GM12874 (cell line): ENCODE data around the gene BMI1.

Experiments used
- TF ChIP-seq, protein P1 (sequence below): IDR thresholded peaks from 2 replicates; pipeline ENCODE4 v1.5.1; 2011; ENCODE audit warnings: low read depth, mild to moderate bottlenecking, control low read depth, low read length, moderate library complexity; ENCODE audit not compliant: insufficient read depth

The BMI1 gene

DNA sequence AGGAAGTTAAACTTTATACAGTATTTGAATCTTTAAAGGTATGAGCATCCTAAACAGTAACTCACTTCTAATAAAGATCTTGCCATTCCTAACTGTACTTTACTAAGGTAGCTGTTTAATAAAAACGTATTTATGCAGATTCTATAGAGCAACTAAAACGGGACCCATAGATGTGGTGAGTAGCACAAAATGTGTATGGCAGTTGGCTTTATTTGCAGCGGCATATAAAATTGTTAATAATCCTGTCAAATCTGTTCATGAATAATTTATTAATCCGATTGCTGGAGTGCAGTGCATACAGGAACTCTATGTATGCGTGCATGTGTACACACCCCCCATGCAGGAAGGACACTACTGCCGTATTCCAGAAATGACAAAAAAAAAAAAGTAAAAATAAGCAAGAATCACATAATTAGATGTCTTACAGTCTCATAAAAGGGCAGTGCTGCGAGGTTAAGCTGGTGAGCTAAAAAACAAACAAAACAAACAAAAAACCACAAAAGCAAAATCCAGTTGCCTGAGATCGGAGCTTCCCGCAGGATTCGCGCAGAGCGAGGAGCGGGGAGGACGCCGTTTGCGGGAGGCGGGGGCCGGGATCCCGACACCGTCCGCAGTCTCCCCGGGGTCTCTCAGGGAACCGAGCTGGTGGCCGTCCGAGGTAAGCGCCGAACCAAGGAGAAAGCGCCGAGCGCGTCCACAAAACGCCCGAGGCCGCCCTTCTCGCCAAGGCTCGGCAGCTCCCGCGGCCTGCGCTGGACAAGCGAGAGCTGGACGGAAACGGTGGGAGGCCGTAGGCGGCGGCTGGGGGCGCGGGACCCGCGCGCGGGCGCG is 5.2 kb upstream of the BMI1 start:
- TF ChIP-seq, protein P1, sequence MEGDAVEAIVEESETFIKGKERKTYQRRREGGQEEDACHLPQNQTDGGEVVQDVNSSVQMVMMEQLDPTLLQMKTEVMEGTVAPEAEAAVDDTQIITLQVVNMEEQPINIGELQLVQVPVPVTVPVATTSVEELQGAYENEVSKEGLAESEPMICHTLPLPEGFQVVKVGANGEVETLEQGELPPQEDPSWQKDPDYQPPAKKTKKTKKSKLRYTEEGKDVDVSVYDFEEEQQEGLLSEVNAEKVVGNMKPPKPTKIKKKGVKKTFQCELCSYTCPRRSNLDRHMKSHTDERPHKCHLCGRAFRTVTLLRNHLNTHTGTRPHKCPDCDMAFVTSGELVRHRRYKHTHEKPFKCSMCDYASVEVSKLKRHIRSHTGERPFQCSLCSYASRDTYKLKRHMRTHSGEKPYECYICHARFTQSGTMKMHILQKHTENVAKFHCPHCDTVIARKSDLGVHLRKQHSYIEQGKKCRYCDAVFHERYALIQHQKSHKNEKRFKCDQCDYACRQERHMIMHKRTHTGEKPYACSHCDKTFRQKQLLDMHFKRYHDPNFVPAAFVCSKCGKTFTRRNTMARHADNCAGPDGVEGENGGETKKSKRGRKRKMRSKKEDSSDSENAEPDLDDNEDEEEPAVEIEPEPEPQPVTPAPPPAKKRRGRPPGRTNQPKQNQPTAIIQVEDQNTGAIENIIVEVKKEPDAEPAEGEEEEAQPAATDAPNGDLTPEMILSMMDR, result no peak

DNA sequence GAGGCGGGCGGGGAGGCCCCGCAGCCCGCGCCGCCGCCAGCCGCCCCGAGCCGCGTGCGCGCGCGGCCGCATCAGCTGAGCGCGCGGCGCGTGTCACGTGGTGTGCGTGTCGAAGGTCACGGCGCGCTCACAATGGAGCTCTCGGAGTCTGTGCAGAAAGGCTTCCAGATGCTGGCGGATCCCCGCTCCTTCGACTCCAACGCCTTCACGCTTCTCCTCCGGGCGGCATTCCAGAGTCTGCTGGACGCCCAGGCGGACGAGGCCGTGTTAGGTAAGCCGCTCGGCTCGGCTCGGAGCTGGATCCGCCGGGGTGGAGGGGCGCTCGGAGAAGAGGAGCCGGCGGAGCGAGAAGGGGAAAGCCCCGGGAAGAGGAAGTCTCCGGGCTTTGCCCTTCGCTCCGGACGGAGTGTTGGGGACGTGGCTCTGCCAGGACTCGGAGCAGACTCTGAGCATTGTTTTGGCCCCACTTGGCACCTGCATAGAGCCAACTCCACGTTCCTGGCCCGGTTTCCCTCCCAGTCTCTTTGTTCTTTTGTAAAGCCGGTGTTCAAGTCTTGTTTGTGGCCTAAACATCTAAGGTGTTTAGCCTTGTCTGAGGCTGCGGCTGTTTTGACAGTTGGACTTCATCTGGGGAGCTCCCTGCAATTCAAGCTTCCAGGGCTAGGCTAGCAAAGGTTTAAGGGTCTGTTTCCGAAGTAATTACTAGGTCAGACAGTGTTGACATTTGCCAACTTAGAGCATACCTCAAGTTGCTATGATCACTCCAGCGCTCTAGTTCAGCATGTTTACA is 4.4 kb upstream of the BMI1 start, which contains the start of gene COMMD3:
Gene COMMD3 (plus strand): TSS at position 103 of the 790 bp plus-strand sequence. CDS start 30 bp downstream, at position 133.
- TF ChIP-seq, protein P1, result no peak

DNA sequence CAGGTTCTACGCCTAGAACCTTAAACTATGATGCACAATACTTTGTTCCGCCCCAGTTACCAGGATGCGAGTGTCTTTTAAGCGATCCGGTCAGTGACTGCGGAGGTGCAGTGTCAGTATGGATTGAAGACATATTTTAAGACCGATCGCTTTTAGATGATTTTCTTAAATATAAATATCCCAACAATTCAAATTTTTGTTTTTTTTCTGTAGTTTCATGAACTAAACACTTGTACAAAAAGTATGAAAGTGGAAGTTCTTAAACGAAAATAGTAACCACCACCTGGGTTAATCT is 3.9 kb upstream of the BMI1 start:
- TF ChIP-seq, protein P1, result no peak

DNA sequence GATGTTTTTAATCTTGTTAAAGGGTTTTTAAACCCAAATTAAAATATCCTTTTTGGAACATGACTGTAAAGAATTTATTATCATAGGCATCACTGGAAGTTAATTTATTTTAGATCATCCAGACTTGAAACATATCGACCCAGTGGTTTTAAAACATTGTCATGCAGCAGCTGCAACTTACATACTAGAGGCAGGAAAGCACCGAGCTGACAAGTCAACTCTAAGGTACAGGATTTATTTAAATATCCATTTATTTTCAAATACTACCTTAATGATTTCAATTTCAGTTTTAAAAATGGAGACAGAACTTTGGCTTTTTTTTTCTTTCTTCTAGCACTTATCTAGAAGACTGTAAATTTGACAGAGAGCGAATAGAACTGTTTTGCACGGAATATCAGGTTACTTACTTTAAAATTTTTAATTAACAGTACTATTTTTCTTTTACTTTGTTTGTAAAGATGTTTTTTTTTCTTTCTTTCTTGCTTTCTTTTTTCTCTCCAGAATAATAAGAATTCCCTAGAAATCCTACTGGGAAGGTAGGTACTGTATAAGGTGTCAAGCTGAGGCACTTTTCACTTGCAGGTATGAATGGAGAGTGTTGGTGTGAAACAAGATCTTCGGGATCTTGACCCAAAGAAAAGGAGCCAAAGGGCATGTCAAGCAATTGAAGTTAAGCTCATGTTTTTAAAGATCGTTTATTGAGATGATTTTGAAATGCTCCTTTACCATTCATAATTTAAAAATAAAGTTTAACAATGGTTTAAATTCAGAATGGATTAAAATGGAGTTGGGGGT is 2.9 kb upstream of the BMI1 start:
- TF ChIP-seq, protein P1, result no peak

DNA sequence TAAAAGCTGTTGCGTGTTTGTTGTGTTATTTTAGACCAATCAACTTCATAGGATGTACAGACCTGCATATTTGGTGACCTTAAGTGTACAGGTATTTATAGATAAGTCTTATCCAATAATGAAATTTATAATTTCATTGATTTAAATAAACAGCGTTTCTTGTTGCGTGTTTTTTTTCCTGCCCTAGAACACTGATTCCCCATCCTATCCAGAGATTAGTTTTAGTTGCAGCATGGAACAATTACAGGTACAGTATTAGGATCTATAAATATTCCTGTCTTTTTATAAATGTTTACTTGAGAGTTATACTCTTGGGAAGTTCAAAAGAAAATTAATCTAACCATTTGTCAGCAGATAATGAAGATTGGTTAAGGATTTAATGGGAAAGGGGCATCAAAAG is 2.1 kb upstream of the BMI1 start:
- TF ChIP-seq, protein P1, result no peak

- TF ChIP-seq, protein P1, result no peak
These were observed 1.3 kb upstream of the BMI1 start for GRCh38 chr10:22319547-22319979.
